Umbilical cord (tissue), 2 donors: ENCODE data around the gene OPN5. TPM values are rescaled to one million over a fixed set of nuclear protein-coding genes. Genes with fewer than 3 reads are reported as not detected.

Experiments used
- DNase-seq: peaks from one replicate; pipeline ENCODE4 v3.0.0-alpha.2; 2015; ENCODE audit warnings: low spot score
- total RNA-seq: library from RNA; depleted of rRNA; stranded (reverse); fragments of >200 nt; gene quantifications from one replicate; pipeline ENCODE4 v1.2.3, GENCODE V29; 2014; ENCODE audit warnings: low replicate concordance; ENCODE audit not compliant: insufficient read depth

OPN5 gene
- total RNA-seq, 1 donor from 2014 or later, result 2.9 TPM

DNA sequence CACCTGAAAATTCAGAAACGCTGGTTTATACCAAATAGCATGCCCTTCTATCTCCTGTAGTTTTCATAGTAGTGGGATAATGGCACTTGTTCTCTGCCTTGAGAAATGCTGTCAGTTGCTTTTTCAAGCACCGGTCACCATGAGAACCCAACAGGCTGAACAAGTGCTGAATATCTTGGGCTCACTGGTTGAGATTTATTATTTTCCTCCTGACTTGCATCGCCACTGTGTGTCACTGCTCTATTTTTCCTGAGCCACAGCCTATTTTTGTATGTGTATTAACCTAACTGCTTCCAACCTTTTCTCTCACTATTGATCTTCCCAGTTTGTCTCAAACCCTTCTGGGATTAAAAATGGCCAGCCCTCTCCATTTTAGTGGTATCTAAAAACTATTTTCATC is 71.9 kb downstream of the OPN5 start:
- DNase-seq, result peak; percentile 14

DNA sequence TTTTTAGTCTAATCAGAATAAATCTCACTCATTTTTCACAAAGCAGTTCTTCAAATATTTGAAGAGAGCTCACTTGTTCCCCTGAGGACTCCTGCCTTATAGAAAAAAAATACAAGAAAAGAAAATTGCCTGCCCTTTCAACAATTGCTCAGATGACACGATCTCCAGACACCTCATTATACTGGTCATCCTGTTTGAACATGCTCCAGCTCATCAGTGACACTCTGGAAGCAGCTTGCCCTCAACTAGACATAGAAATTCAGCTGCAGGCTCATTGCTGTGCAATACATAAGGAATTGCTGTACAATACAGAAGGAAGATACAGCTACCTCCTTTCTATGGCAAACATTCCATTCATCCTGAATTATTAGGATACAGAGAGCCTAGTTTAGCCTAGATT is 73.1 kb downstream of the OPN5 start:
- DNase-seq, result no peak

DNA sequence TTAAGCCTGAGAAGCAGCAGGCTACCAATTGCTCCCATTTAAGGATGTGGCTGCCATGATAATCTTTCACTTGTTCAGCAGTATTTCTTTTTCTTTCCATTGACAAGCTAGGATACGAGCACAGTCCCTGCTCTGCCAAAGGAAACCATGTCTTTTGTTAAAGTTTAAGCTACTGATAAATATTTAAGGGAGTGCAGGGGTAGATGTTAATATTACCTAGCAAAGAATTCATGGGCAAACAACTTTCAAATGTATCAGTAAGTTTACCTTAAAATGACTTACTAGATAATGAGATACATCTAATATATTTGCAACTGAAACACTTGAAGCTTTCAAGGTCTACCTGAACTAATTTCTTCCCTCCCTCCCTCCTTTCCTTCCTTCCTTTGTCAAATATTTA is 77.3 kb downstream of the OPN5 start:
- no peak for DNase-seq

DNA sequence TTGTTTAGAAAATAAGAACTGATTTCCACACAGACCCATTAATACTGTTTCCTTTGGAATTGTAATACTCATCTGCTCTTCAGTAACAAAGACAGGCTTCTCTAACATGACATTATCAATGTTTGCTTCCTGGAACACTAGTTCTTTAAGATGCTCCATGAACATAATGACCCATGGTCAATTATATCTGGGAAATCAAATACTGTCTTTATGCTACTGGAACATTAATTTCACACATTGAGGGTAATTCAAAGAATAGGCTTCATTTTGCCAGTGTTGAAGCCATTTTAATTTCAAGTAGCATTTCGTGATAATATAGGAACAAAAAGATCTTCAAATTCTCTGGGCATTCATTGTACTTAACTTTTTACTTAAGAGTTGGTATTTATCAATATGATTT is 80.9 kb downstream of the OPN5 start:
- no peak for DNase-seq

DNA sequence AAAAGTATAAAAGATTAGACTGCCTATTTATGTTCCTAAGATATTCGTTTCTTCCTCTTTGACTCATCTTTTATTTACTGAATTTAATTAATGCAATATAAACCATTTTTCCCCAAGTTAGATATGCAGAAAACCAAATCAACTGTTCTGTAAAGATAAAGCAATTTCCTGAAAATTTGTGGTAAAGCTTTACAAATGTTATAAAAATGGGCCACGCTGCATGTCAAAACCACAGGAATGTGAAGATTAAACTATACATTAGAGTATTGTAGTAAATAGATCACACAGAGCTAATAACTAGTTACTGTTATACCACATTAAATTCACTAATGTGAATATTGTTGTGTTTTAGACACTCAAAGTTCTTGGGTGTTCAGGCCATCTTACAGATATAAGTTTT is 83.4 kb downstream of the OPN5 start:
- DNase-seq, result no peak

DNA sequence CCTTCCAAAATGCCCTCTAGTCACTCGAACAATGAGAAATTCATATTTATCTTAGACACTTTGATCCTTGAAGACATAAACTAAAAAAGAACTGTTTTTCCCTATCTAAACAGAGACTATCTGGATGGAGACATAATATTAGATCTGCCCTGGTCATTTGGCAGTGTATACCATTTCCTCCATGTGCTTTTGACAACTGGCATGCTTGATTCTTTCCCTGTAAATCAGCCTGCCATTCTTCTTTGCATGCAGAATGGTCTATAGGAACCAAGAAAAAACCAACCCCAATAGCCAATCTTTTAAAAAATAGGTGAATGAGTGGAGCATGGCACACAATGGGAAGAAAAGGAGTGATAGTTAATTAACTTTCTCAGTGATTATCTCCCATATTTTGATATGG is 93.8 kb downstream of the OPN5 start:
- no peak for DNase-seq

Other genes with a start within 250 kb of the OPN5 start
- gene ADGRF4, start 83.5 kb upstream of the OPN5 start, total RNA-seq, result 7.5 TPM